Cardiac muscle cell (in vitro differentiated cells and primary cell): ENCODE results near the gene ZNF830. TPM values are rescaled to one million over a fixed set of nuclear protein-coding genes. Genes with fewer than 3 reads are reported as not detected.
A peak's percentile ranks its signal among the peaks of the same experiment; 100 is the strongest.

Experiments used
- DNase-seq, 2 donors: peaks; one replicate each; pipeline versions ENCODE4 v3.0.0 to v3.0.0-alpha.2; 2010 to 2017; ENCODE audit warnings: low read depth in 1 of 2, low spot score in 1 of 2
- H3K27ac ChIP-seq: fragments of 200-600 bp; sonication (generic); 2 replicates; pipeline ENCODE4 v1.5.1; 2016
- H3K27me3 ChIP-seq: fragments of 200-600 bp; sonication (generic); 2 replicates; pipeline ENCODE4 v1.6.0; 2016; ENCODE audit warnings: control low read depth
- H3K36me3 ChIP-seq: fragments of 200-600 bp; sonication (generic); 2 replicates; pipeline ENCODE4 v1.5.1; 2016; ENCODE audit warnings: control low read depth
- H3K4me1 ChIP-seq: fragments of 200-600 bp; sonication (generic); 2 replicates; pipeline ENCODE4 v1.8.1; 2017; ENCODE audit warnings: low read depth, mild to moderate bottlenecking, mixed run types
- H3K4me3 ChIP-seq: fragments of 200-600 bp; sonication (generic); 2 replicates; pipeline ENCODE4 v1.5.1; 2016; ENCODE audit warnings: mild to moderate bottlenecking
- H3K9me3 ChIP-seq: fragments of 200-600 bp; sonication (generic); 2 replicates; pipeline ENCODE4 v1.5.1; 2017; ENCODE audit warnings: low read depth, mild to moderate bottlenecking, control low read depth
- CTCF ChIP-seq: IDR thresholded peaks from 2 replicates; pipeline ENCODE4 v1.5.1; 2012; ENCODE audit warnings: low read depth, mild to moderate bottlenecking, low read length
- polyA plus RNA-seq: library from polyadenylated mRNA; unstranded; fragments of >200 nt; fragmentation: Nextera tagmentation; extraction: Ambion mirVana; gene quantifications from 2 replicates; pipeline ENCODE4 v1.2.1, GENCODE V29; 2016
- total RNA-seq: library from RNA; depleted of rRNA; stranded (reverse); fragments of >200 nt; gene quantifications from 2 replicates; pipeline ENCODE4 v1.2.3, GENCODE V29; 2016

The ZNF830 gene
- total RNA-seq (11.5 and 19.0 TPM in 2 replicates), polyA plus RNA-seq (20.4 and 20.9 TPM in 2 replicates)

GRCh38 chr17:34961093-34961911 is at the start of gene ZNF830, which contains the start of gene CCT6B:
TSS of gene ZNF830 (plus strand) at chr17:34961540. CDS start at chr17:34961567, 27 bp downstream.
TSS of gene CCT6B (minus strand) at chr17:34961460. CDS start at chr17:34961393, 67 bp downstream.
- Histone ChIP-seq H3K4me3 (peak within 1 kb of the TSS; percentile 93), H3K9me3 (no peaks in the 10 kb centered on the region), H3K36me3 (no peaks in the 10 kb centered on the region), H3K4me1 (peaks cover 13% of the 10 kb centered on the region), H3K27ac (peak within 1 kb of the TSS; percentile 99), H3K27me3 (peaks cover 5% of the 10 kb centered on the region)
- peak; percentile 2 for TF ChIP-seq CTCF
- DNase-seq: peak; percentile 96

GRCh38 chr17:34913001-34913400 is 48.3 kb upstream of the ZNF830 start:
- H3K27me3 ChIP-seq: no peaks in the 10 kb centered on the region
- H3K27ac ChIP-seq: no peak overlapping the region
- no peaks in the 10 kb centered on the region for H3K4me1 ChIP-seq
- TF ChIP-seq CTCF: no peak
- H3K36me3 ChIP-seq: no peaks in the 10 kb centered on the region
- DNase-seq: no peak
- H3K9me3 ChIP-seq: no peaks in the 10 kb centered on the region
- no peak overlapping the region for H3K4me3 ChIP-seq

GRCh38 chr17:34916120-34916519 is 45.2 kb upstream of the ZNF830 start:
- H3K36me3 ChIP-seq: no peaks in the 10 kb centered on the region
- DNase-seq: no peak
- no peak overlapping the region for H3K27ac ChIP-seq
- TF ChIP-seq CTCF: no peak
- H3K9me3 ChIP-seq: no peaks in the 10 kb centered on the region
- H3K4me3 ChIP-seq: no peak overlapping the region
- no peaks in the 10 kb centered on the region for H3K4me1 ChIP-seq
- no peaks in the 10 kb centered on the region for H3K27me3 ChIP-seq

- no peaks in the 10 kb centered on the region for H3K4me1 ChIP-seq
- no peak for TF ChIP-seq CTCF
- H3K36me3 ChIP-seq: no peaks in the 10 kb centered on the region
- H3K9me3 ChIP-seq: no peaks in the 10 kb centered on the region
- DNase-seq: no peak
- no peaks in the 10 kb centered on the region for H3K27me3 ChIP-seq
- H3K4me3 ChIP-seq: no peak overlapping the region
- no peak overlapping the region for H3K27ac ChIP-seq
Observed at GRCh38 chr17:34917381-34917780, 44.0 kb upstream of the ZNF830 start.

GRCh38 chr17:34920676-34921075 is 40.7 kb upstream of the ZNF830 start:
- Histone ChIP-seq H3K9me3 (no peaks in the 10 kb centered on the region), H3K4me1 (no peaks in the 10 kb centered on the region), H3K4me3 (no peak overlapping the region), H3K27ac (no peak overlapping the region), H3K27me3 (no peaks in the 10 kb centered on the region), H3K36me3 (no peaks in the 10 kb centered on the region)
- no peak for TF ChIP-seq CTCF
- no peak for DNase-seq
